T-helper 22 cell (primary cell): ENCODE measurements around the gene VAV3.

Experiments
- DNase-seq: peaks from one replicate; pipeline ENCODE4 v3.0.0-alpha.2; 2020; ENCODE audit warnings: low read depth

Gene VAV3

GRCh38 chr1:107640207-107640606, 324.8 kb downstream of the VAV3 start:
- DNase-seq: no peak

GRCh38 chr1:107637101-107637500, 327.9 kb downstream of the VAV3 start:
- no peak for DNase-seq

DNA sequence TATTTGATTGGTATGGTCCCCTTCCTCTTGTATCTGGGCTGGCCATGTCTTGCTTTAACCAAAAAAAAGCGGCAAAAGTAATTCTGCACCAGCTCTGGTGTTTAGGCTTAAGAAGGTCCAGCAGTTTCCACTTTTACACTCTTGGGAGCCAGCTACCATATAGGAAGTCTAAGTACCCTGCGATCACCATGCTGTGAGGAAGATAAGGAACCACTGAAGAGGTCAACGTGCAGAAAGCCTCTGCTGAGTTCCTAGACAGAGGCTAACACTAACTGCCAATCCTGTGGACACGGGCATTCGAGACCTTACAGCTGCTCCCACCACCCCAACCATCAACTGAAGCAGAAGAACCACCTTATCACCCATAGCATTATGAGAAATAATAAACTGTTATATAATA, 331.4 kb downstream of the VAV3 start:
- DNase-seq: no peak

DNA sequence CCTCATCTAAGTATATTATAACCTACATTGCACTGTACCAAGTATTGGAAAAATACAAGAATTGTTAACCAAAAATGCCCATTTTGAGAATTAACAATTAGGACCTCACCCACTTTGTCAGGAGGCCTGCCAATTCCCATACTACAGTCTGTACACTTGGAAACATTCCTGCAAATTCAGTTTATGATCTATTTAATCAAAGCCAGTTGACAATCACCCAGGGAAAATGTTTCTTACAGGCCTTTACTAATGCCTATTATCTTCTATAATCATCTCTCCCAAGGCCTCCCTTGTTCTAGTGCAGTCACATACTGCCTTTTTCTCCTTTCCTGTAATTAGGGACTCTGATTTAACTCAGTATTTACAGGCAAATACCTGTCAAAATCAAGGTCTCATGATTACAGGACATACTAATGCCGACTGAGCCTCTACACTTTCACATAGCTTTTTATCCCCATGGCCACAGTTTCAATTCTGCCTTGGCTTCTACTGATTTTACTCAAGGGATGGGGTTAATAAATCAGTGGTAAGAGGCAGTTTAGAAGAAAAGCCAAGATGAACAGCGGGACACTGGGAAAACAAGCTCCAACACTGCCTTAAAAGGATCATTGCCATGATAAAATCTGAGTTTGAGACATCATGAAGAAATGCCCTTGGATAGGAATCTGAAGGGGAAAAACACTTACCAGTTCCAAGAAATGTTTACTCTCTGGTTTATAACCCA, 338.7 kb downstream of the VAV3 start:
- no peak for DNase-seq

GRCh38 chr1:107625405-107626029, 339.5 kb downstream of the VAV3 start:
- DNase-seq: no peak

GRCh38 chr1:107623431-107623830, 341.5 kb downstream of the VAV3 start:
- no peak for DNase-seq

- no peak for DNase-seq
Measured at GRCh38 chr1:107622966-107623365, 342.0 kb downstream of the VAV3 start.

DNA sequence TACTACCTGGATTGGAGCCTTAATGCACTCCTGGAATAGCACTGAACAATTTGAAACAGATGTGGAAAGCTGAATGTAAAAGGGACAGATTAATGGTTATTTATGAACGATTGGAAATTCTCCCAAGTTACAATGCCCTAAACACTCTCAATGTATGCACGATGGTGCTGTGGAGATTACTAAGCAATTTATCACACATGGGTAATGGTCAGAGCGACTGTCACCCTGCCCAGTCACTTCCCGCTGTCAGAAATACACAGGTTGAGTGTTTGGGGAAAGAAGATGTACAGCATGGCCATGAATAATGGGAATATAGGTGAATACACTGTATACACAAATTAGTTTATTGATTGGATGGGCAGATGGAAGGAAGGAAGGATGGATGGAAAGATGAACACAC, 342.4 kb downstream of the VAV3 start:
- no peak for DNase-seq

DNA sequence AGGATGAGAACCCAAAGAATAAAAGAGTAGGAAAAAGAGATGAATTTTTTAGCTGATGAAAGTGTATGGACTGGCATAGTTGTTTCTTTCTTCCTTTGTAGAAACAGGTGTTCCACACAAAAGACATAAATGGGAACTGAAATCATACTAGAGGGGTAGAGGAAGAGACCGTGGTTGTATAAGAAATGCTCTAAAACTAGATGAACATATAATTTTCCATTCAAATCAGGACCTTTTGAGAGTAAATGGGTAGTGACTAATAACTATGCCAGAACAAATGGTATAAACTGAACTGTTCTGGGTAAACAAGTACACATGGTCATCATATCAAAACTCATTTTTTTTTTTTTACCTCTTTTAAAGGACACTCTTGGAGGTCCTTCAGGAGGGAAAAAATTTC, 344.2 kb downstream of the VAV3 start:
- no peak for DNase-seq

- DNase-seq: no peak
Measured at GRCh38 chr1:107618539-107618938, 346.4 kb downstream of the VAV3 start.

DNA sequence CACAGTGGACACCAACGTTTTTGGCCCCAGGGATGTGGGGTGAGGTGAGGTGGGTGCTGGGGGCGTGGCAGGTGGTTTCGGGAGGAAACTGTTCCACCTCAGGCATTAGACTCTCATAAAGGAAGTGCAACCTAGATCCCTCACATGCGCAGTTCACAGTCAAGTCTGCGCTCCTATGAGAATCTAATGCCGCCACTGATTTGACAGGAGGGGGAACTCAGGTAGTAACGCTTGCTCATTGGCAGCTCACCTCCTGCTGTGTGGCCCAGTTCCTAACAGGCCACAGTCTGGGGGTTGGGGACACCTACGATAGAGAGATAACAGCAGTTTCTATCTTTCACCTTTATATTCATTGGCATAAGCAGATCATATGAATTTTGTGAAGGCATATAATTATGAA, 347.1 kb downstream of the VAV3 start:
- DNase-seq: no peak

- DNase-seq: no peak
Measured at GRCh38 chr1:107617456-107617855, 347.5 kb downstream of the VAV3 start.

DNA sequence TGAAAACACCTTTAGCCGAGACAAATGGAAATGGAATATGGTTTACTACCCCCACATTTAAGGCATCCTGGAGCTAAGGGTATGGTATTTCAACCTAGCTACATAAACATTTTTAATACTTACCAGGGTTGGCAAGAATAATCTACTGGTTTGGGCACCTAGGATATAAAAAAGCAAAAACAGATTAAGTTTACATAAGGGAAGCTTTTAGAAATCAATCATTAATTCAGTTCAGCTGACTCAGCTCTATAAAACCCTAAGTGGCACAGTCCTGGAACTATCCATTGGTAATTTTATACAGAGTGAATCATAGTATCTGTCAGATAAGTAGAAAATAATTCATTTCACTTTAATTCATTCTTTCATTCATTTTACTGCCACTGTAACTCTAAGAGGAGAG, 355.2 kb downstream of the VAV3 start:
- DNase-seq: no peak

GRCh38 chr1:107604825-107605224, 360.2 kb downstream of the VAV3 start:
- no peak for DNase-seq

DNA sequence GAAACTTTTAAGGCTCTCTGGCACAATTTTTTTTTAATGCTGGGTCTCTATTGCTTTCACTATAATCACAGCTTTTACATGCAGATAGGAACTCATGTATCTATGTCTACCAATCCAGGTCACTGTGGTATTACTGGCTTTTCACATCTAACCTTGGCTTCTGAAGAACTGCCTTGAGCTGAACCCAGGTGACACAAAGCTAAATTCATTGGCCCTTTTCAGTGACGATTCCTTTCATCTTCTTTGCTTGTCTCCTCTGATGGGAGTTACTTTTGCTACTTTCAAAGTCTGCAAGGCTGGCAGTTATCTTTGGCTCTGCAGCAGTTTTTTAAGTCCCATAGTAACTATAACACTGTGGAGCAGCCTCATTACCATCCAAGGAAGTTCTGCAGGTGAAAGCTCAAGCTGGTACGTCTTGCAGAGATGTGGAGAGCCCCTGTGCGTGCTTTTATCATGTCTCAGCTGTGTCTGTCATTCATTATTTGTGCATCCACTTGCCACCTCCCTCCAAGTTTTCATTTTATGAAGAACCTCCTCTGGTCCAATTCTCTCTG, 364.3 kb downstream of the VAV3 start:
- no peak for DNase-seq

DNA sequence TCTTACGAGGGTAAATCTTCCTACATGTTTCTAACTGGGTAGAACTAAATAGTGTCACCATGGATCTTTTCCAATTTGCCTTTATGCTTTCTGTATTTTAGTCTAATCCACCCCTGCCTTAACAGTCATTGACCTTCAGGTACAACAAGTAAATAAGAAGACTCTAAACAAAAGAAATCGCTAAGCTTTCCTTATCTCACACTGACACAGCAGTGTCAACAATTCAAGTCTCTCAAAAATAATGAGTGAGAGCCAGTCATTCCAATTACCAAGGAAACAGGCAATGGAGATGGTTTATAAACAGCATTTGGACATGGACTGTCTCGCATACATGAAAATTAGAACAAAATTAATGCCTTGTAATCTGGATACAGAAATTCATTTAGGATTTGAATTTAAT, 365.8 kb downstream of the VAV3 start:
- no peak for DNase-seq

- no peak for DNase-seq
Measured at GRCh38 chr1:107597290-107597689, 367.7 kb downstream of the VAV3 start.

DNA sequence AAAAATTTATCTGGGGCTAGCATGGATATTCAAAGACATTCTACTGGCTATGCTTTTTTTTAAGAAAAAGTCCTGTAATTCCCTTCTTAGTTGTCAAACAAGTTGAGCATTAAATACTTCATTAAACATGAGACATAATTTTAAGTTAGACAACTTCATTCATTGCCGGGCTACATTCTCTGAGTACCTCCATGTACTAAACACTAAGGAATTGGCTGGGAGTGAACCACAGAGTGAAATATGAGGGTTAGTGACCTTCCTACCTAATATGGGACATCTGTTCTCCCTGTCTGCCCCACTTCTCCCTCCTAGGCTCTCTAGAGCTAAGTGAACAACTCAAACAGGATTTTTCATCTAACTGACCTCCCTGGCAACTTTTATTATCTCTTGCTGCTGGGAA, 370.4 kb downstream of the VAV3 start:
- DNase-seq: no peak

GRCh38 chr1:107593501-107594209, 371.3 kb downstream of the VAV3 start:
- no peak for DNase-seq

GRCh38 chr1:107590900-107591622, 373.9 kb downstream of the VAV3 start:
- no peak for DNase-seq

DNA sequence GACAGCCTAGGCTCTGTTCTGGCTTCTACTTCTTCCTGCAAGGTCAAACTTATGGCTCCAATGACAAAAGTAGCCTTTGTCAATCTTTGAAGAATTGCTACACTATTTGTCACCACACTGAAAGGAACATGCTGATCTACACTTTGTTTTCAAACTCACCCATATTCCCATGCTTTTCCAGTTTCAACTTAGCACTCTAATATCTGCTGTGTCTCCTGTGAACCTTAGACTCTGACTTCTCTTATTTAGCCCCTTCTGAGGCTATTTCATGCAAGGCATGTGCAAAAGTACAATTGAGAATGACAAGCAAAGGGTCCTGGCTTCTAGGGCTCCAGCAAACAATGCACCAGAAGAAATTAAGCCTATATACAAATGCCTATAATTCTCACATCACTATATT, 374.9 kb downstream of the VAV3 start:
- no peak for DNase-seq

GRCh38 chr1:107588321-107588720, 376.7 kb downstream of the VAV3 start:
- no peak for DNase-seq
